ENCODE data around the gene TRMT11. TPM values are rescaled to one million over a fixed set of nuclear protein-coding genes. Genes with fewer than 3 reads are reported as not detected.
"Not testable (repeated sequence)": the region's sequence is repeated elsewhere in the genome, so short reads cannot be mapped to it uniquely, and the experiment has no call there.

Gene TRMT11
- total and polyA plus RNA-seq, 2 of the 8 experiments (the other 6 are each of a cell fraction or from before 2014, with no cell fraction given), result 19.7 to 32.4 TPM

DNA sequence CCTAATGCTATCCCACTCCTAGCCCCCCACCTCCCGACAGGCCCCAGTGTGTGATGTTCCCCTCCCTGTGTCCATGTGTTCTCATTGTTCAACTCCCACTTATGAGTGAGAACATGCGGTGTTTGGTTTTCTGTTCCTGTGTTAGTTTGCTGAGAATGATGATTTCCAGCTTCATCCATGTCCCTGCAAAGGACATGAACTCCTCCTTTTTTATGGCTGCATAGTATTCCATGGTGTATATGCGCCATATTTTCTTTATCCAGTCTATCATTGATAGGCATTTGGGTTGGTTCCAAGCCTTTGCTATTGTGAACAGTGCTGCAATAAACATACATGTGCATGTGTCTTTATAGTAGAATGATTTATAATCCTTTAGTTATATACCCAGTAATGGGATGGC lies 71.7 kb downstream of the TRMT11 start:
- not testable (repeated sequence) for H3K79me1 ChIP-seq (ENCODE audit: low read depth, low read length); H3K36me3 ChIP-seq (ENCODE audit: control insufficient read depth in 2 of 4, insufficient read depth in 4 of 4, low read length in 3 of 4); DNase-seq (ENCODE audit: low read depth in 1 of 2, low spot score in 2 of 2); H3K23me2 ChIP-seq (ENCODE audit: low read depth, low read length); H2AK5ac ChIP-seq (ENCODE audit: low read depth, low read length); FAIRE-seq; H2BK20ac ChIP-seq (ENCODE audit: low read length); H3K4me3 ChIP-seq (ENCODE audit: extremely low read depth in 1 of 4, insufficient read depth in 2 of 4, low read depth in 3 of 4, low read length in 4 of 4); H4K20me1 ChIP-seq (replicated peaks in 1 of 2; ENCODE audit: control insufficient read depth in 1 of 2, insufficient read depth in 2 of 2, low read length in 2 of 2); H4K8ac ChIP-seq (ENCODE audit: extremely low read depth, insufficient read depth, low read length); H4K5ac ChIP-seq (ENCODE audit: insufficient read length, low read depth, low read length); H3K27me3 ChIP-seq (replicated peaks in 1 of 4; ENCODE audit: control insufficient read depth in 3 of 4, extremely low read depth in 1 of 4, insufficient read depth in 3 of 4, low read length in 3 of 4); H2BK12ac ChIP-seq (ENCODE audit: low read depth, low read length); H3K23ac ChIP-seq (ENCODE audit: insufficient read length); H3K56ac ChIP-seq (replicated peaks; ENCODE audit: insufficient read length, low read depth, low read length); H3K9me3 ChIP-seq (ENCODE audit: insufficient read depth in 2 of 2, low read depth in 1 of 2, low read length in 1 of 2); H3K4ac ChIP-seq (replicated peaks; ENCODE audit: insufficient read length, low read depth, low read length); H2BK120ac ChIP-seq (replicated peaks; ENCODE audit: low read depth, low read length); H4K91ac ChIP-seq (replicated peaks; ENCODE audit: insufficient read length, low read length); H3K27ac ChIP-seq (ENCODE audit: low read depth, low read length); H3K18ac ChIP-seq (ENCODE audit: extremely low read depth, low read length); H3K14ac ChIP-seq (ENCODE audit: insufficient read length); H2BK5ac ChIP-seq (ENCODE audit: low read depth, low read length); H2AFZ ChIP-seq (ENCODE audit: low read length); H3K9ac ChIP-seq (replicated peaks in 1 of 4; ENCODE audit: extremely low read depth in 1 of 4, low read depth in 3 of 4, low read length in 3 of 4); H2BK15ac ChIP-seq (ENCODE audit: low read length); H3K4me2 ChIP-seq (ENCODE audit: insufficient read depth in 1 of 2, low read depth in 2 of 2, low read length in 2 of 2); H3K4me1 ChIP-seq (replicated peaks in 1 of 4; ENCODE audit: control insufficient read depth in 3 of 4, insufficient read depth in 4 of 4, low read length in 3 of 4); H3K79me2 ChIP-seq (ENCODE audit: control insufficient read depth in 1 of 2, insufficient read depth in 2 of 2, low read length in 2 of 2)
- CTCF ChIA-PET (ENCODE audit: partially characterized antibody), result interaction anchor here (1.1 to 1.7 kb wide), 2 partner anchors 10 to 25 kb away, joined by 4 read pairs; no protein-coding TSS in a partner anchor
- POLR2A ChIA-PET (ENCODE audit: partially characterized antibody), result interaction anchor here (1.8 to 2.8 kb wide), 2 partner anchors 25 to 63 kb away, joined by 3 to 6 read pairs; no protein-coding TSS in a partner anchor
- WGBS, 2 experiments (ENCODE audit: extremely low coverage in 1 of 2, insufficient coverage in 1 of 2, insufficient read length in 1 of 2, insufficient replicate concordance in 2 of 2, low coverage in 1 of 2, low lambda C conversion rate in 2 of 2, missing lambda C conversion rate in 1 of 2), result 83% methylated on average over 3 of the region's 3 CpGs; no CpG with 5 or more reads in 1 of the 2 experiments
